SK-N-SH (cell line): ENCODE measurements around the gene MYO15B. TPM values are rescaled to one million over a fixed set of nuclear protein-coding genes. Genes with fewer than 3 reads are reported as not detected.
A peak's percentile ranks its signal among the peaks of the same experiment; 100 is the strongest.

ENCODE experiments used
- CTCF ChIA-PET: fragments of 300-600, 350-600 bp; formaldehyde crosslinking; extraction: SDS; loops from one replicate; lab custom pipeline; 2021; lab: Yijun Ruan, JAX
- POLR2A ChIA-PET: fragments of 350-600 bp; sonication (Branson Sonifier 250); formaldehyde crosslinking; extraction: SDS; loops from one replicate; lab custom pipeline; 2020; ENCODE audit warnings: antibody characterized with exemption, inconsistent platforms; lab: Yijun Ruan, JAX
- DNase-seq: peaks from one replicate; pipeline ENCODE4 v3.0.0; 2012
- H2AFZ ChIP-seq: fragments of 200-600 bp; sonication (generic); 2 replicates; pipeline ENCODE4 v1.8.1; 2016; ENCODE audit warnings: antibody characterized with exemption, mild to moderate bottlenecking, low read depth
- H3F3A ChIP-seq: fragments of 200-600 bp; sonication (generic); replicated peaks from 2 replicates; pipeline ENCODE3; 2016; ENCODE audit warnings: antibody characterized with exemption, mild to moderate bottlenecking; ENCODE audit not compliant: insufficient read depth
- H3K27ac ChIP-seq, 2 experiments: fragments of 200-500 bp in 1 of 2; fragments of 200-600 bp in 1 of 2; sonication (Bioruptor generic) in 1 of 2; sonication (generic), shearing (Covaris generic) in 1 of 2; 2 replicates each; pipeline versions ENCODE4 v1.5.1 to v1.6.1; 2014 to 2016; ENCODE audit warnings: low read depth in 2 of 2, inconsistent platforms in 1 of 2, low read length in 1 of 2, mild to moderate bottlenecking in 1 of 2, mixed read lengths in 1 of 2
- H3K27me3 ChIP-seq: fragments of 200-600 bp; sonication (generic), shearing (Covaris generic); 2 replicates; pipeline ENCODE4 v1.6.1; 2016; ENCODE audit warnings: mixed run types; ENCODE audit not compliant: insufficient read depth
- H3K36me3 ChIP-seq, 2 experiments: fragments of 200-500 bp in 1 of 2; fragments of 200-600 bp in 1 of 2; sonication (Bioruptor generic) in 1 of 2; sonication (generic) in 1 of 2; replicated peaks in 1 of 2; 2 replicates each; pipeline versions ENCODE3 to v1.5.1; 2014 to 2016; ENCODE audit warnings: low read length in 1 of 2, mild to moderate bottlenecking in 1 of 2; ENCODE audit not compliant: insufficient read depth in 2 of 2, control insufficient read depth in 1 of 2
- H3K4me1 ChIP-seq, 2 experiments: fragments of 200-500 bp in 1 of 2; fragments of 200-600 bp in 1 of 2; sonication (Bioruptor generic) in 1 of 2; sonication (generic), shearing (Covaris generic) in 1 of 2; 2 replicates each; pipeline versions ENCODE4 v1.5.1 to v1.6.1; 2014 to 2016; ENCODE audit warnings: low read depth in 1 of 2, low read length in 1 of 2, mixed run types in 1 of 2; ENCODE audit not compliant: insufficient read depth in 2 of 2, control insufficient read depth in 1 of 2
- H3K4me2 ChIP-seq: fragments of 200-600 bp; sonication (generic), shearing (Covaris generic); 2 replicates; pipeline ENCODE4 v1.6.1; 2017; ENCODE audit warnings: mixed run types
- H3K4me3 ChIP-seq, 2 experiments: fragments of 200-500 bp in 1 of 2; fragments of 200-600 bp in 1 of 2; sonication (Bioruptor generic) in 1 of 2; sonication (generic), shearing (Covaris generic) in 1 of 2; 2 replicates each; pipeline versions ENCODE4 v1.5.1 to v1.8.1; 2014 to 2016; ENCODE audit warnings: low read depth in 2 of 2, inconsistent platforms in 1 of 2, low read length in 1 of 2, mild to moderate bottlenecking in 1 of 2, mixed read lengths in 1 of 2, moderate library complexity in 1 of 2
- H3K79me2 ChIP-seq: fragments of 200-600 bp; sonication (generic); 2 replicates; pipeline ENCODE4 v1.8.1; 2017; ENCODE audit warnings: mild to moderate bottlenecking; ENCODE audit not compliant: insufficient read depth
- H3K9ac ChIP-seq: fragments of 200-600 bp; sonication (generic); 2 replicates; pipeline ENCODE4 v1.6.1; 2017; ENCODE audit warnings: mixed run types
- H3K9me2 ChIP-seq: fragments of 200-600 bp; sonication (generic); 2 replicates; pipeline ENCODE4 v1.6.1; 2017; ENCODE audit warnings: mixed run types
- H3K9me3 ChIP-seq: fragments of 200-600 bp; sonication (generic); 2 replicates; pipeline ENCODE4 v1.6.1; 2017; ENCODE audit warnings: mixed run types, mild to moderate bottlenecking, moderate library complexity
- H4K20me1 ChIP-seq: fragments of 200-600 bp; sonication (generic); 2 replicates; pipeline ENCODE4 v1.6.1; 2017; ENCODE audit warnings: mild to moderate bottlenecking, mixed run types; ENCODE audit not compliant: insufficient read depth
- ELF1 ChIP-seq: IDR thresholded peaks from 2 replicates; pipeline ENCODE4 v1.4.0; 2012
- GATA2 ChIP-seq: sonication (generic); formaldehyde crosslinking; IDR thresholded peaks from 2 replicates; pipeline ENCODE4 v1.5.0; 2020; ENCODE audit warnings: mild to moderate bottlenecking, missing genetic modification reagents
- IRF3 ChIP-seq: fragments of 150-350 bp; IDR thresholded peaks from 2 replicates; pipeline ENCODE4 v1.6.1; 2016; ENCODE audit warnings: mild to moderate bottlenecking, low read depth, low read length
- NFIC ChIP-seq: IDR thresholded peaks from 2 replicates; pipeline ENCODE4 v1.4.0; 2012; ENCODE audit warnings: borderline replicate concordance
- NRF1 ChIP-seq: IDR thresholded peaks from 2 replicates; pipeline ENCODE4 v1.6.1; 2012; ENCODE audit warnings: low read depth, mild to moderate bottlenecking, low read length
- PBX3 ChIP-seq: IDR thresholded peaks from 2 replicates; pipeline ENCODE4; 2012
- RAD21 ChIP-seq: IDR thresholded peaks from 2 replicates; pipeline ENCODE4 v1.6.1; 2012; ENCODE audit warnings: mild to moderate bottlenecking, low read length
- RCOR1 ChIP-seq: fragments of 150-350 bp; IDR thresholded peaks from 2 replicates; pipeline ENCODE4 v1.6.1; 2017; ENCODE audit warnings: antibody characterized with exemption, low read length
- TAF1 ChIP-seq: IDR thresholded peaks from 2 replicates; pipeline ENCODE4 v1.6.1; 2012; ENCODE audit warnings: low read depth, mild to moderate bottlenecking, low read length, moderate library complexity, borderline replicate concordance
- USF1 ChIP-seq: IDR thresholded peaks from 2 replicates; pipeline ENCODE4 v1.4.0; 2012; ENCODE audit warnings: low read depth, borderline replicate concordance
- WGBS: methylation state at CpG from one replicate; pipeline ENCODE4 v1.1.6; 2017; ENCODE audit warnings: low lambda C conversion rate; 5-methylcytosine and 5-hydroxymethylcytosine counted together
- polyA plus RNA-seq, 3 experiments: library from polyadenylated mRNA; depleted of rRNA; stranded (reverse); fragments of >200 nt; gene quantifications; 2 replicates each; pipeline ENCODE4 v1.2.3, GENCODE V29; 2012

MYO15B gene
- polyA plus RNA-seq (2012; rRNA removed): 9.7 and 10.3 TPM in 2 replicates
- 1.2 and 2.0 TPM in 2 replicates for polyA plus RNA-seq (2012; cell fraction: cytosol; rRNA removed)
- polyA plus RNA-seq (2012; cell fraction: nucleus; rRNA removed): 82.9 and 131 TPM in 2 replicates

GRCh38 chr17:75587675-75588595, at the start of gene MYO15B:
Gene MYO15B, plus strand, starts transcription at chr17:75587800. Its CDS starts 258 bp downstream, at chr17:75588058.
- Histone ChIP-seq H3K4me2 (peak within 1 kb of the TSS; percentile 93; the same call in 1 of the 2 replicates), H3K4me3 (no peak within 1 kb of the TSS), H3F3A (no peaks in the 10 kb centered on the region), H3K79me2 (no peaks in the 10 kb centered on the region), H3K9me2 (no peaks in the 10 kb centered on the region), H3K9me3 (no peaks in the 10 kb centered on the region), H3K4me1 (peaks cover 0 to 16% of the 10 kb centered on the region in 2 experiments; a peak in 1 of 4 replicates), H3K27me3 (no peaks in the 10 kb centered on the region), H4K20me1 (no peaks in the 10 kb centered on the region), H3K27ac (no peak within 1 kb of the TSS), H2AFZ (peak within 1 kb of the TSS; percentile 56; the same call in 1 of the 2 replicates), H3K9ac (no peak within 1 kb of the TSS), H3K36me3 (no peaks in the 10 kb centered on the region)
- POLR2A ChIA-PET: interaction anchor here (0.5 kb wide), 1 partner anchor 276 kb away, joined by 4 read pairs; no protein-coding TSS in a partner anchor
- CTCF ChIA-PET: interaction anchor here (0.8 to 2.9 kb wide), 11 partner anchors 9 to 162 kb away, joined by 3 to 12 read pairs (median 4); partner anchors contain the start of genes SMIM5 and TSEN54
- TF ChIP-seq NFIC: no peak
- TF ChIP-seq USF1: no peak
- no peak for TF ChIP-seq RAD21
- no peak for TF ChIP-seq GATA2 (CRISPR knock-in tag)
- TF ChIP-seq PBX3: no peak
- no peak for TF ChIP-seq NRF1
- no peak for TF ChIP-seq IRF3
- no peak for TF ChIP-seq RCOR1
- no peak for TF ChIP-seq ELF1
- no peak for TF ChIP-seq TAF1
- 96% methylated on average over 80 of the region's 82 CpGs for WGBS
- DNase-seq: no peak
